Epidermal melanocyte (primary cell): Measurements from ENCODE around the gene PRODH.
"Not testable (repeated sequence)": the region's sequence is repeated elsewhere in the genome, so short reads cannot be mapped to it uniquely, and the experiment has no call there.

Source experiments
- DNase-seq: peaks from one replicate; pipeline ENCODE4 v3.0.0; 2011; ENCODE audit warnings: low spot score; ENCODE audit not compliant: insufficient read length

PRODH gene

DNA sequence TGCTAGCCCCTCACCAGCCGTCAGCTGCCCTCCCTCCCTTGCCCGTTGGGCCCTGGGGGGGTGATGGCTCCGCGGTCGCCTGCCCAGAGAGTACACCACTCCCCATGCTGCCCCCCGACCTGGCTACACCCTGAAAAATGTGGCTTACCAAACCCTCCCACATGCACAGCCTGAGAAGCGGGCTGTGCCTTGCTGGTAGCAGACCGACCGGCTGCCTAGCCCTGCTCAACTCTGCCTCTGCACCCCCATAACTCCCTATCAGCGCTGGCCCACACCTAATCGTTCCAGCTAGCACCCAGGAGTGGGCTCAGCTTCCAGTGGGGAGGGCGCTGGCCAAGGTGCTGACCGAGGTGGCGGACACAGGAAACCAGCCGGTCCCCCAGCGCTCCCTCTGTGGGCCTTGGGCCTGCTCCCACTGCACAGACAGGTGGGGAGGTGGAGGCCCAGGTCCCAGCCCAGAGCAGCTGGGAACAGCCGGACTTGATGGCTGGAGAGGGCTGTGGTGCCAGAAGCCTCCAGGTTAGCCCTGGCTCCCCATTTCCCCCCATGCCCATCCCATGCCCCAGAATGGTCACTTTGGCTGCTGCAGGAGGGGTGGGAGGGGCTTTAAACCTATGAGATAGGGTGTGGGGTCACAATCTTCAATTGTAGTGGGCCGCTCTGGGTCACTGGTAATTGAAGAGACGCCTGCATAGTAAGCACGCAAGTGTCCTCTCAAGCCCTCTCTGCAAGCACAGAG lies 32.1 kb upstream of the PRODH start:
- DNase-seq = no peak

DNA sequence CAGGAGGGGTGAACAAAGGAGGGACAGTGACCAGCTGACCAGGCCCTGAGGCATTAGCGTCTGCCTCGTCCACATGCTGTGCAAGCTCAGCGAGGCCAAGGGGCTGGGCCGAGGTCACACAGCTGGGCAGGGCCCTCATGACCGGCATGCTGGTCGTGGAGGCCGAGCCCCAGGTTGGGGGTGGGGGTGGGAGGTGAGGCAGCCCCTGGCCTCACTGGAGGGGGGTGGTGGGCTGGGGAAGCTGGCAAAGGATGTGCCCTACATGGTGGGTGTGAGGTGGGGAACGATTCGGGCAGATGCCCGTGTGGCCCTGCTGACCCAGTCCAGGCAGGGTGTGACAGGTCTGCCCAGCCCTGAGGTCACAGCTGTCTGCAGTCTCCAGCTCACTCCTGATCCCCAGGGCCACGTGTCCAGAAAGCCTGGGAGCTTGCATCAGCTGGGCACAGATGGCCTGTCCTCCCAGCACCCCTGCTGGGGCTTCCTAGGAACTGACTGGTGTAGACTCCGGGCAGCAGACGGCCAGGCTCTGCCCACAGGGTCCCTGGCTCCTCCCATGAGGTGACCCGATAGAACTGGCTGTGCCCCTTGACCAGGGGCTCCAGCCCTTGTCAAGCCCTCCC lies 31.4 kb upstream of the PRODH start:
- not testable (repeated sequence) for DNase-seq

DNA sequence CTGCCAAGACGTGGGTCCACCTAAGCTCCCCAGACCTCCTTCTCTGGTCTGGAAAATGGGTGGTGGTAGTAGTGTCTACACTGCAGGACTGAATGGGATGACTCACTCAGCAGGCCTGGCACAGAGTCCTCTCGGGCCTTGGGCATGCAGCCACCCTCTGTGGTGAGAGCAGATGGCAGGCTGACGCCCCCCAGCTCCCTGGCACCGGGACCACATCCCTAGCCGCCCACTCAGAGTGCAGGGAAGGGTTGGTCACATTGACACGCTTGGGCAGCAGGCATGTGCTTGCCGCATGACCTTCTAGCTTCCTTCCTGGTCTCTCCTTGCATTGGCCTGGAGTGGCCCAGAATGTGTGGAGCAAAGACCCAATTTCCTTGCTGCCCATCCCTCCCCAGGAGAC lies 30.7 kb upstream of the PRODH start:
- DNase-seq = no peak

DNA sequence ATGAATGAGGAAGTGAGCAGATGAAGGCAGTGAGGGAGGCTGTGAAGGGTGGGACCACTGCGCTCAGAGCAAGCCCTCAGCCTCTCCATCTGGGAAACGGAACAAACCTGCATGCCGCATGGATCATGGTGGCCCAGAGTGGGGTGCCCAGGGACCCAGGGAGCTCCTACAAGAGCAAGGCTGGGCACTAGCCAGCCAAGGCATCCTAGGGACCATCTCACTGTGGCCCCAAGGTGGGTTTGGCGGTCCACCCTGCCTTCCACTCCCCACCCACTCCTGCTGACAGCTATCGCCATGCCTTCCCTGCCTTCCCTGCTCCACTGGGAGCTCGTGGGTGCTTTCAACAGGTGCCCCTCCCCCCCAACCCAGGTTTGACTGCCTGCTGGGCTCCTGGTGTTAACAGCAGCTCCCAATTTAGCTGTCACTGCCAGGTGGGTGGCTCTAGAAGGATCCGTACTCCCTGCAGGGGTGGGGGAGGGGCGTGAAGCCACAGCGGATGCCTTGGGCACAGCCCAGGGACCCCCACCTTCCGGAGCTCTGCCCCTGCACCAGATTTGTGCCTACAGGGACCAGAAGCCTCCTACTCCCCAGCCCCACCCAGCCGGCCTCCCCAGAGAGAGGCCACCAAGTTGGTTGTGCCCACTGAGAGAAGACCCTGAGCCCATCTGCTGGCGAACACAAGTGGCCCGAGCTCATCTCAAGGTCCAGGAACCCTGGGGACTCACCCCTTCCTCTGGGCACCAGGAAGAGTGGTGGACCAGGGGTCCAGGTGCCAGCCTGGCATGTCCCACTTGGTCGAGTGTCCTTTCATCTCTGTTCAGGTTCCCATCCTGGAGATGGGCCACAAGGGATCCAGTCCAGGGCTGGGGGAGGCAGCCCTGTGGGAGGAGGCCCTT lies 29.7 kb upstream of the PRODH start:
- no peak for DNase-seq

DNA sequence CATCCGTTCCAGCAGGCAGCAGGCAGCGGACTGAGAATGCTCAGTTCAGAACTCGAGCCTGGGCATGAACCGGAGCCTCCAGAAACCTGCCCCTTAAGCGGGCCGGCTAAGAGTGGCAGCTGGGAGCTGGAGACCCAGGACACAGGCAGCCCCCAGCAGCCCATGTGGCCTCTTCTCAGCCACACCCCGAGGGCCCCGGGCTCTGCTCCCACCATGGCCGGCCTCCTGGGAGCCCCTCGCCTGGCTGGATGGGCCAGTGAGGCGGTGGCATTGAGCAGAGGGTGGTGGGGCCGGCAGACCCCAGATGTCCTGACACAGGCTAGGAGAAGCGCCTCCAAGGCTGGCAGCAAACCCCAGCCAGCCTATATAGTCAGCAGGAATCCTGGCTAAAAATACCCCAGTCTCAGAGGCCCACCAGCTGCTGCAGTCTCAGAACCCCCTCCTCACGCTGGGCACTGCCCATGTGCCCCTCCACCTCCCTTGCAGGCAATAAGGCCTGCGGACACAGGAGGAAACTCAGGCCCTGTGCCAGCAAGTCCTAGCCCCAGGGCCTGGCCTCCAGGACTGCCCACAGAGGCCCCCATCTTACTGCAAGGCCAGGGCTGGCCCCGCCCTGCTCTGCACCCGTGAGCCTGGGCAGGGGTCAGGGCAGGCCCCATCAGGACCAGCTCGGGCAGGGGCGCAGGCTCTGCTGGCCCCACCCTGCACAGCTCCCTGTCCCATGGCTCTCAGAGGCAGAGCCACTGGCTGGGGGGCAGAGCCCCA lies 28.6 kb upstream of the PRODH start:
- DNase-seq = not testable (repeated sequence)

DNA sequence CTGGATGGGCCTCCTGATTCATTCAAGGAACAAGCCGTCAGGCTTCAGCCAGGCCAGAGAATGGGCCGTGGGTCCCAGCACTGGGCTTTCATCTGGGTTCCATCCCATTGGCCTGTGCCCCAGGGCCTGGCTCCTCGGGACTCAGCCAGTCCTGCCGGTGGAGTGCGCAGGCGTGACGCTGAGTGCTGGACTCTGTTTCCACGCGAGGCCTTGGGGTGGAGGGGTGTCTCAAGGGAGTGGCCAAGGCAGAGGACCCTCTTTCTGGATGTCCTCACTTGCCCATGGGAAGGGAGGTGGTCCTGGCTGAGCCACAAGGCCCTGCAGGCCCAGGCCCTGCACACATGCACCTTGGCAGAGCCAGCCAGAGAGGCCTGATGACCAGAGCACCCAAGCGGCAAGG lies 28.0 kb upstream of the PRODH start:
- not testable (repeated sequence) for DNase-seq

DNA sequence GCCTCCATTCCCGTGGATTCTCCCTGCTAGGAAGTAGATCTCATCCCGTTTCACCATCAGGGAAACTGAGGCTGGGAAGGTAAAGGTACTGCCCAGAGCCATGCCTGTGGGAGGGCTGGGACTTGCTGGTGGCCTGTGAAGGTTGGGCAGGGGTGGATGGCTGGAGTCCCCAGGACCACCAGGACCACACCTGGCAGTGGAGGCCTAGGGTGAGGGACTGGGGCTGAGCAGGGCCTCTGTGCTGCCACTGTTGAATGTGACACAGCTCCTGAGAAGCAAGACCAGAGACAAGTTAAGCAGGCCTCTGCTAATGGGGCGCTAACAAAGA lies 26.2 kb upstream of the PRODH start:
- no peak for DNase-seq

DNA sequence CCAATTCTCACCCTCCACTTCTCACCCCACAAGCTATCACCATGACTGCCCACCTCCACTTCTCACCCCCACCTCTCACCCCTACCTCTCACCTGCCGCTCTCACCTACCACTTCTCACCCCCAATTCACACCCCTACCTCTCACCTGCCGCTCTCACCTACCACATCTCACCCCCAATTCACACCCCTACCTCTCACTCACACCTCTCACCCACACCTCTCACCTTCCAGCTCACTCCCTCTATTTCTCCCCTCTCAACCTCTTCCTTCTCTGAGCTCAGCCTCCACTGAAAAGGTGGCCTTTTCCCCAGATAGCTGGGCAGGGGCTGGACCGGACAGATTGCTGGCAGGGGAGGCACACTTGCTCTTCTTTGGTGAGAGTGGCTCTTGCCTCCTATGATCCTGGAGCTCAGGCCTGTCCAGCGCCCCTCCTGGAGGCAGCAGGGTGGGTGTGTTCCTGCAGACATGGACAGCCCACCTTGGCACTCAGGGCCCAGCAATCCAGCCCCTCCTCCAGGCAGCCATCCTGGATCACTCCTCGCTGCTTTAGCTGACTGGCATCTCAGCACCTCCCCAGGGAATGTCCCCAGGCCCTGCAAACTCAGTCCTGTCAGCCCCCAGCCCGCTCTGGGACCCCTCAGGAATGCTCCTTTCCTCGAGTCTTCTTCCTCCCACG lies 25.7 kb upstream of the PRODH start:
- not testable (repeated sequence) for DNase-seq

DNA sequence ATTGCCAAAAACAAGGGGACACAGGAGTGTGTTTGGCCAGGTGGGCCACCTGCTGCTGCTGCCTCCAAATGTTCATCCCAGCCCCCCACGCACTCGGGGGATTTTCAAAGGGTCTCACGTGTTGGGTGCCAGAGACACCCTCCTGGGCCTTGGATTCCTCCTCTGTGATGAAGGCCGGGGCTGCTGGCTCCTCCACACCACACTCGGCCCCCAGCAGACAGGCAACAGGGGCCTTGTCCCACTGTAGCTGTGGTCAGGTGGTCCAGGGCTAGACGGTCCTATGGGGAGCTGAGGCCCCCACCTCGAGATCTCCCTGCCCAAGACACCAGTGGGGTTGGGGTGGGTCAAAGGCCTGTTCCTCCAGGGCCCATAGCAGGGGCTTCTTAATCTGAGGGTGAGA lies 25.1 kb upstream of the PRODH start:
- not testable (repeated sequence) for DNase-seq

DNA sequence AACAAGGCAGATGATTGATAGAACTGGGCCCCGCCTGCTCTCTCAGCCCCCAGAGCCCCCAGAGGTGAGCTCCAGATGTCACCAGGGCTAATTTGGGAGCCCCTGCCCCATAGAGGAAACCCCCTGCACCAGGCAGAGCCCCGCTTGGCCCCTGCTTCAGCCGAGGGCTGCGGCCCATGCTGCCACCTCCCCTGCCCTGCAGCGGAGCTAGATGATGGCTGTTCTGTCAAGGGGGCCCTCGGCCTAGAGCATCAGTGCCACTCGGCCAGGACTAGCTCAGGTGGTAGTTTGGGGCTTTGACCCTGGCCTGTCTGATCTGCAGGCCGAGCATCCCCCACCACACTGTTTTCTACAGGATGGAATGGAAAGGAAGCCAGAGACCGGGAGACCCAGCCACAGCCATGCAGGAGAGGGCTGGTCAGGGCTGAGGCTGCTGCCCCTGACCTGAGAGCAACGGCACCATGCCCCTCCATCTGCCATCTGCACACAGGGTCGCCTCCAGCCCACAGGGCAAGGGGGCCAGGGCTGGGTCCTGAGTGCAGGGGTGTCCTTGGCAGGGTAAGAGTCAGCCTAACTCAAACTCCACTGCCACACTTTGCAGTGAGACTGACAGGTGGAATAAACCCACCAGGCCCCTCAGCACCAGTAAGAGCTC lies 24.2 kb upstream of the PRODH start:
- DNase-seq = not testable (repeated sequence)

DNA sequence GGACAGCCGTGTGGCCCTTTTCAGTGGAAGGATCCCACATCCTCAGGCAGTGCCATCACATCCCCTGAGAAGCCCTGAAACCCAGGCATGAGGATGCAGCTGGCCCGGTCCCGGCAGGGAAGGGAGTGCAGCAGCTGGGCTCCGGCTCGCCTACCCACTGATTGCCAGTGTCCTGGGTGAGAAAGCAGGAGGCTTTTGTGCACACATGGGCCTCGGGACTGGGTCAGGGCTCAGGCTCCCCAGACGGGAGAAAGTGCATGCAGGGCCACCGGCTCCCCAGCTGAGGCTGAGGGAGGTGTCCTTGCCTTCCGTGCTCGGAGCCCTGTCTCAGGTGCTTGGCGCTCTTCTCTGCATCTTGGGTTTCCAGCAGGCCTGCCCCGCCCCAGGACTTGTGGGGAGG lies 23.6 kb upstream of the PRODH start:
- DNase-seq = not testable (repeated sequence)

DNA sequence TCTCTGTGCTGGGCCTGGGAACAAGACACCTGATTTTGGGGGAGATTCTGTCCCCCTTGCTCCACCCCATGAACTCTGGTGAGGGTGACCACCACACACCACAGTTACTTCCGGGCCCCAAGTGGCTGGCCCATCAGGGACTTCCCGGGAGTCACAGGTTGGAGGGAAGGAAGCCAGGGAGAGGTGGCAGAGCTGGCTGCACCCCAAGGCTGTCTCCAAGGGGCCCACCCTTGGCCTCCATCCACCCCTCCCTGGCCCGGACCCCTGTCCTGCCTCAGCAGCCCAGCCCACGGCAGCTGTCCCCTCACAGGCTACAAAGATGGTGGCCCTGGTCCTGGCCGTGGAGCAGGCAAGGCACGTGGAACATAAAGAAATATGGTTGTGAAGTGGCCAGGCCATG lies 23.2 kb upstream of the PRODH start:
- not testable (repeated sequence) for DNase-seq

DNA sequence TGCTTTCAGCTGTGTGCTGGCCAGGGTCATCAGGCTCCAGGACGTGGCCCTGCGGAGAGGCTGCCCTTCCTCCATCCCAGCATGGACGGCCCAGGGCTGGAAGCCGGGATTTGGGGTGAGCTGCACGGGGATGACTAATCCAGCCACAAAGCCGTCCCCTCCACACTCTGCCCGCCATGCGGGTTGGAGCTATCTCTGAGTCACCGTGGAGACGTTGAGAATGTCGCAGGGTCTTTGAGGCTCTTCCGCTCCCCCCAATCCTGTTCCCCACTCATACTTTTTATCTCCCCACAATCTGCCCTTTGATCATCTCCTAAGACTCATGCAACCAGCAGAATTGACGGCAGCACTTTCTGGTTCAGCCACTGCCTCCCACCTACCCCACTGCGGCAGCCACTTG lies 22.6 kb upstream of the PRODH start:
- DNase-seq = not testable (repeated sequence)

DNA sequence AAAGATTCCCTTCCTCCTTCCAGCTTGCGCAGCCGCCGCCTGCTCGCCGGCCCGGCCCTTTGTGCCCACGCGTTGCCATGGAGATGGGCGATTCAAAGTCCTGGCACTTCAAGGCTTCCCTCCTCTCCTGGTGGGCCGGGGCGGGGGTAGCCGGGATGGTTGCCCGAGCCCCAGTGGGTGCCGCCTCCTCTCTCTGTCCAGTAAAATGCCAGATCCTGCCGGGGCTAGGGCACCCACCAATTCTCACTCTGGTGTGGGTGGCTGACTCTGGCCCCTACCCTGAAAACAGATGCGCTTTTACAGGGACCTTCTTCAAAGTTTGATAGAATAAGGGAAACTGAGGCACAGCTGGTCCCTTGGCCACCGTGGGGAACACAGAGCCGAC lies 22.2 kb upstream of the PRODH start:
- not testable (repeated sequence) for DNase-seq

DNA sequence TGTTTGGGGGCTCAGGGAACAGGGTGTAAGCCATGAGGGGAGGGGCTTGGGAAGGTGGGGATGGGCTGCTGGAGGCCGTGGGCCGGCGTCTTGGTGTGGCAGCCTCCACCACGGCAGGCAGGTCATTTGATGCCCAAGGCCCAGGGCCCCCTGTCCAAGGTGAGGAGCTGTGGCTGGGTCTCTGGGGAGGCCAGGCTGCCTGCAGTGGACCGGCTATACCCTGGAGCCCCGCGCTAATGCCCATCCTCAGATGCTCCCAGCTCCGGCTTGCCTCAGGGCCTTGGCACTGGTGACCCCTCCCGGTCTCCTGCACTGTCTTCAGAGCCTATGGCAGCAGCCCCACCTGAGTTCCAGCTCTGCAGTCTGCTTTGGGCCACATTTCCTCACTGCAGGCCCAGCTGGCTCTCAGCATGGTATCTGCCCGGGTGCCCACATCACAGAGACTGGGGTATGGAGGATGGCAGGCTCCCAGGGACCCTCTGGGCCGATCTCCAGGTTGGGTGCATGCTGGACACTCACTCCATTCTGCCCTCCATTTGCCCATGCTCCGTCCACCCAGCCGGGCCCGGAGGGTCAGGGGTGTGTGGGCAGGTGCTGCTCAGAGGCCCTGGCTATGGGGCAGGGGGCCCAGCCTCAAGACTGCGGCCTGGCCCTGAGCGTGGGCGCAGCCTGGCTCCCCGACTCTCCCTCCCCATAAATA lies 21.7 kb upstream of the PRODH start:
- not testable (repeated sequence) for DNase-seq

DNA sequence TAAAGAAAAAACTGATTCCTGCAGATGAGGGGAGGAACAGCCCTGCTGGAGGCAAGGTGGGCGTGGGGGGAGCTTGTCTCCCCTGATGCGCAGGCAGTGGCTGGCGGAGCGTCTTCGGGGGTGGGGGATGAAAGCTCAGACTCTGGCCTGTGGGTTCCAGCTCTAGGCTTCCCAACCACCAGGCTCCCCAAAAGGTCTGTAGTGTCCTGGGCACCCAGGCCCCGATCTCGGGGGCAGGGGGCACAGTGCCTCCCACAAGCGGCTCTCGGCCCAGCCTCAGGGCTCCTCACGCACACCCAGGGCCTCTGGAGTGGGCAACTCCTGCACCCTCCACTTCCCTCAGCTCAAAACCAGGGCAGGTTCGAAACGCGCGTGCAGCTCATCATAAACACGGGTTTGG lies 20.9 kb upstream of the PRODH start:
- not testable (repeated sequence) for DNase-seq

DNA sequence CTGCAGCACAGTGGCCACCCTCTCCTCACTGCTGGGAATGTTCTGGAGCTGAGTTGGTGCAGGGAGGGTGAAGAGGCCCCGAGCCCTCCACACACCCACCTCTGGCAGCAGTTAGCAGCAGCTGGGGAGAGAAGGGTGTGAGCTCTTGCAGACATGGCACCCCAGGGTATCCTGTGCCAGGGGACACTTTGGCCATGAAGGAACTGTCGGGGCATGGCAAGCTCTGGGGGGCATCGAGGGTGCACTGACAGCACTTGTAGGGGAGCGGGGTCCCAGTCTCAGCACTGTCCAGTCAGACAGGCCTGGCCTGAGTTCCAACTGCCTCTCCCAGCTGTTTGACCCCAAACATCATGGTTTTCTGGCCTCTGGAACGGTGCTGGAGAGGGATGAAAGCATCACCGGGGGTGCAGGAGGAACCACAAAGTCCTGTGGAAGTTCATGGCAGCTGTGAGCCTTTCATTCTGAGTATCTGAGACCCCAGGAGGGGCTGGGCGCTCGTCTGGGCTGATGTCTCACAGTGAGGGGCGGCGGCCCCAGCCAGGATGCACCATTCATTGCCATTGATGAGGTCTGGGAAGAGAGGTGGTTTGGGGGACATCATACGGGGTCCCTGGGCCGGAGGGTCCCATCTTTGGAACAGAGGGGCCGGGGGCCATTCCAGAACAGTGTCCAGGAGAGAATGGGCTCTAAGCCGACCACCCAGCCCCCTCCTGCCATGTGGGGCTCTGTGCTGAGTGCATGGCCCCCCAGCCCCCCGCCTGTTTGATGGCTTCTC lies 20.2 kb upstream of the PRODH start:
- not testable (repeated sequence) for DNase-seq

DNA sequence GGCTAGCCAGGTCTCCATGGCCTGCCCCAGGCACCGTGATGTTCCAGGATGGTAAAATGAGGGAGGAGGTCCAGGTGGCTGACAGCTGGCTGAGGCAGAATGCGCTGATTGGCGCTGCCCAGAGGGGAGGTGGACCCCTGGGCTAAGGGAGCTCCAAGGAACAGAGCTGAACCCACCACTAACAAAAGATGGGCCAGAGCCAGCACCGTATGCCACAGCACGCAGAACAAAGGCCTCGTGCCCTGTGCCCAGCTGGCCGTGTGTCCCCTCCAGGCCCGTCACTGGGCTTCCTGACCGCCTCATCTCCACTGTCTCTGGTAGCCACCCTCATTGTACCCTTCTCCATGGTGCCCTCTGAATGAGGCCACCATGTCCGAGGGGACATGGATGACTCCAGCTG lies 19.6 kb upstream of the PRODH start:
- no peak for DNase-seq

DNA sequence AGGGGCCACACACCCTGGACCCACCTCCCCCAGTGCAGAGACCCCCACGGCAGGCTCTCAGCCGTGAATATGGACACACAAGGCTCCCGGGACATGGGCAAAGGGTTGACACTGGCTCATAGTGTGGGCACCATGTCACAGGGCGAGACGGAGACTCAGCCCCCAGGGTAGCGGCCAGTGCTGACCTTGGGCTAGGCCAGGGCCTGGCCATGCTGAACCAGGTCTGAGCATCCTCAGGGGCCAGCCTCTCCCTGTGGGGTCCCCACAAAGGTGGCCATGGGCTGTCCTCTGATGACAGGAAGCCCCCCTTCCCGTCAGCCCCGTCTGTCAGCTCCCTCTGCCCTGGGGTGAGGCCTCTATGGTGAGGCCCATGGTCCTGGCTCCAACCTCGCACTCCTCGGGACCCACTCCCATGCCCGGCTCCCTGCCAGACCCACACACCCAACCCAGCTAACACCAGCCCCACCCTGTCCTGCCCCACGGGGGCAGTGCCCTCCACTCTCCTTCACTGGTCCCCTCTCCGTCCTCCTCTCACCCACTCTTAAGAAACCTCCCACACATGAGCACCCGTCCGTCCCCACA lies 19.0 kb upstream of the PRODH start:
- no peak for DNase-seq
